CD4-positive, alpha-beta memory T cell (primary cell): ENCODE results near the gene CLRN3. TPM values are rescaled to one million over a fixed set of nuclear protein-coding genes. Genes with fewer than 3 reads are reported as not detected.
A peak's percentile ranks its signal among the peaks of the same experiment; 100 is the strongest.

Experiments used
- CTCF ChIA-PET: fragments of 350-600 bp; sonication (Branson Sonifier 250); formaldehyde crosslinking; loops from one replicate; lab custom pipeline; 2021; ENCODE audit warnings: inconsistent platforms; ENCODE audit not compliant: partially characterized antibody; lab: Charles Lee
- POLR2A ChIA-PET: fragments of 350-600 bp; sonication (Branson Sonifier 250); formaldehyde crosslinking; loops from one replicate; lab custom pipeline; 2021; ENCODE audit not compliant: partially characterized antibody; lab: Charles Lee
- DNase-seq, 5 donors: peaks; one replicate each; pipeline versions ENCODE4 v3.0.0 to v3.0.0-alpha.2; 2020 to 2022; ENCODE audit warnings: mixed read lengths in 1 of 5
- H3K27ac ChIP-seq: one replicate; pipeline ENCODE4 v1.7.0; 2013; ENCODE audit warnings: low read depth, low read length
- H3K27me3 ChIP-seq: 2 replicates; pipeline ENCODE4 v1.7.0; 2013; ENCODE audit warnings: mild to moderate bottlenecking, low read length, moderate library complexity; ENCODE audit not compliant: insufficient read depth
- H3K36me3 ChIP-seq: 2 replicates; pipeline ENCODE4 v1.7.0; 2013; ENCODE audit warnings: mild to moderate bottlenecking, low read length, moderate library complexity; ENCODE audit not compliant: insufficient read depth
- H3K4me1 ChIP-seq: 2 replicates; pipeline ENCODE4 v1.7.0; 2013; ENCODE audit warnings: mild to moderate bottlenecking, low read length, moderate library complexity; ENCODE audit not compliant: insufficient read depth
- H3K4me3 ChIP-seq, 2 donors: one replicate each; pipeline ENCODE4 v1.7.0; 2013; ENCODE audit warnings: low read length in 2 of 2, mild to moderate bottlenecking in 1 of 2
- H3K9me3 ChIP-seq, 2 donors: one replicate each; pipeline ENCODE4 v1.7.0; 2013; ENCODE audit warnings: low read length in 2 of 2, control low read depth in 1 of 2; ENCODE audit not compliant: control insufficient read depth in 1 of 2
- H3K27ac Mint-ChIP-seq, 7 donors: one replicate each; pipeline ENCODE4 v1.8.0; 2020 to 2021; ENCODE audit warnings: mixed read lengths in 7 of 7, mild to moderate bottlenecking in 6 of 7, inconsistent platforms in 3 of 7, moderate library complexity in 3 of 7
- H3K27me3 Mint-ChIP-seq, 2 donors: one replicate each; pipeline ENCODE4 v1.8.0; 2020 to 2021; ENCODE audit warnings: mixed read lengths in 2 of 2
- H3K36me3 Mint-ChIP-seq, 2 donors: one replicate each; pipeline ENCODE4 v1.8.0; 2020 to 2021; ENCODE audit warnings: mixed read lengths in 2 of 2, inconsistent platforms in 1 of 2, mild to moderate bottlenecking in 1 of 2
- H3K4me1 Mint-ChIP-seq, 4 donors: one replicate each; pipeline ENCODE4 v1.8.0; 2020 to 2021; ENCODE audit warnings: mixed read lengths in 4 of 4, mild to moderate bottlenecking in 1 of 4
- H3K4me3 Mint-ChIP-seq, 8 donors: one replicate each; pipeline ENCODE4 v1.8.0; 2020 to 2021; ENCODE audit warnings: mixed read lengths in 8 of 8, mild to moderate bottlenecking in 7 of 8, moderate library complexity in 6 of 8, inconsistent platforms in 3 of 8
- H3K9me3 Mint-ChIP-seq, 8 donors: one replicate each; pipeline ENCODE4 v1.8.0; 2020 to 2021; ENCODE audit warnings: mixed read lengths in 8 of 8, mild to moderate bottlenecking in 5 of 8, inconsistent platforms in 3 of 8, moderate library complexity in 1 of 8
- intact Hi-C: fragments of 100-400 bp; cut with micrococcal nuclease; formaldehyde crosslinking; loops from one replicate; pipeline ENCODE4 v1.15.1; 2023
- polyA plus RNA-seq, 2 donors: library from polyadenylated mRNA; unstranded; fragments of 300-500 nt; fragmentation: Illumina TruSeq; gene quantifications; one replicate each; pipeline ENCODE4 v1.2.3, GENCODE V29; 2021
- total RNA-seq, 2 experiments: library from RNA; stranded (reverse); gene quantifications; one replicate each; pipeline ENCODE4 v1.2.3, GENCODE V29; 2021

Gene CLRN3
- total and polyA plus RNA-seq, 4 experiments from 2014 or later, result not detected

GRCh38 chr10:127852456-127852855 lies 40.3 kb downstream of the CLRN3 start:
- Mint-ChIP-seq H3K27me3 (peaks cover 4 to 6% of the 10 kb centered on the region in 2 donors), H3K27ac (no peak overlapping the region), H3K4me1 (peaks cover 2 to 7% (median 3%) of the 10 kb centered on the region in 4 donors), H3K36me3 (no peaks in the 10 kb centered on the region), H3K9me3 (peaks cover 0 to 2% (median 0%) of the 10 kb centered on the region in 8 donors), H3K4me3 (no peak overlapping the region)
- no peak for DNase-seq
- H3K9me3 ChIP-seq, result no peaks in the 10 kb centered on the region
- H3K4me3 ChIP-seq, result no peak overlapping the region
- POLR2A ChIA-PET, result no interaction called here
- no peak overlapping the region for H3K27ac ChIP-seq
- CTCF ChIA-PET, result no interaction called here
- intact Hi-C loops, result no loop called here
- H3K27me3 ChIP-seq, result peaks cover 4% of the 10 kb centered on the region
- H3K4me1 ChIP-seq, result peaks cover 5% of the 10 kb centered on the region
- no peaks in the 10 kb centered on the region for H3K36me3 ChIP-seq

GRCh38 chr10:127851661-127852194 lies 41.0 kb downstream of the CLRN3 start:
- H3K36me3 ChIP-seq, result no peaks in the 10 kb centered on the region
- no peak overlapping the region for H3K4me3 ChIP-seq
- Mint-ChIP-seq H3K27me3 (peaks cover 4 to 6% of the 10 kb centered on the region in 2 donors), H3K36me3 (no peaks in the 10 kb centered on the region), H3K27ac (no peak overlapping the region), H3K9me3 (peaks cover 0 to 2% (median 0%) of the 10 kb centered on the region in 8 donors), H3K4me1 (peaks cover 2 to 11% (median 7%) of the 10 kb centered on the region in 4 donors), H3K4me3 (no peak overlapping the region)
- CTCF ChIA-PET, result no interaction called here
- intact Hi-C loops, result no loop called here
- no peak for DNase-seq
- H3K9me3 ChIP-seq, result no peaks in the 10 kb centered on the region
- POLR2A ChIA-PET, result no interaction called here
- H3K4me1 ChIP-seq, result peaks cover 9% of the 10 kb centered on the region
- H3K27me3 ChIP-seq, result peaks cover 4% of the 10 kb centered on the region
- H3K27ac ChIP-seq, result no peak overlapping the region

- ChIA-PET POLR2A (no interaction called here), CTCF (interaction anchor here (1.2 to 1.8 kb wide), 2 partner anchors 19 to 160 kb away, joined by 3 to 5 read pairs; no protein-coding TSS in a partner anchor)
- no peak for DNase-seq
- Mint-ChIP-seq H3K4me1 (peaks cover 2 to 12% (median 8%) of the 10 kb centered on the region in 4 donors), H3K4me3 (no peak overlapping the region), H3K36me3 (no peaks in the 10 kb centered on the region), H3K9me3 (peaks cover 0 to 2% (median 0%) of the 10 kb centered on the region in 8 donors), H3K27ac (no peak overlapping the region), H3K27me3 (peaks cover 4 to 6% of the 10 kb centered on the region in 2 donors)
- no peaks in the 10 kb centered on the region for H3K36me3 ChIP-seq
- peaks cover 9% of the 10 kb centered on the region for H3K4me1 ChIP-seq
- intact Hi-C loops, result no loop called here
- H3K27me3 ChIP-seq, result peaks cover 4% of the 10 kb centered on the region
- no peaks in the 10 kb centered on the region for H3K9me3 ChIP-seq
- H3K4me3 ChIP-seq, result no peak overlapping the region
- H3K27ac ChIP-seq, result no peak overlapping the region
Measured at GRCh38 chr10:127850944-127851343, 41.8 kb downstream of the CLRN3 start.

GRCh38 chr10:127849921-127850320 lies 42.8 kb downstream of the CLRN3 start:
- ChIA-PET POLR2A (no interaction called here), CTCF (interaction anchor here (1.2 to 1.8 kb wide), 2 partner anchors 18 to 161 kb away, joined by 3 to 5 read pairs; no protein-coding TSS in a partner anchor)
- Mint-ChIP-seq H3K4me3 (no peak overlapping the region), H3K27ac (no peak overlapping the region), H3K27me3 (peaks cover 4 to 6% of the 10 kb centered on the region in 2 donors), H3K9me3 (peaks cover 0 to 2% (median 0%) of the 10 kb centered on the region in 8 donors), H3K4me1 (peaks cover 2 to 12% (median 8%) of the 10 kb centered on the region in 4 donors), H3K36me3 (no peaks in the 10 kb centered on the region)
- H3K27ac ChIP-seq, result no peak overlapping the region
- intact Hi-C loops, result no loop called here
- H3K4me1 ChIP-seq, result peaks cover 9% of the 10 kb centered on the region
- peaks cover 4% of the 10 kb centered on the region for H3K27me3 ChIP-seq
- H3K4me3 ChIP-seq, result no peak overlapping the region
- DNase-seq, result no peak
- H3K36me3 ChIP-seq, result no peaks in the 10 kb centered on the region
- H3K9me3 ChIP-seq, result no peaks in the 10 kb centered on the region

GRCh38 chr10:127849224-127849623 lies 43.5 kb downstream of the CLRN3 start:
- intact Hi-C loops, result no loop called here
- H3K27me3 ChIP-seq, result peaks cover 4% of the 10 kb centered on the region
- H3K4me1 Mint-ChIP-seq, result peaks cover 2 to 12% (median 8%) of the 10 kb centered on the region in 4 donors

GRCh38 chr10:127848226-127848625 lies 44.5 kb downstream of the CLRN3 start:
- Mint-ChIP-seq H3K4me3 (no peak overlapping the region), H3K9me3 (peaks cover 0 to 2% (median 0%) of the 10 kb centered on the region in 8 donors), H3K36me3 (no peaks in the 10 kb centered on the region), H3K27me3 (peaks cover 2 to 4% of the 10 kb centered on the region in 2 donors), H3K27ac (no peak overlapping the region), H3K4me1 (peaks cover 0 to 12% (median 5%) of the 10 kb centered on the region in 4 donors)
- Histone ChIP-seq H3K9me3 (no peaks in the 10 kb centered on the region), H3K27me3 (no peaks in the 10 kb centered on the region), H3K4me3 (no peak overlapping the region), H3K27ac (no peak overlapping the region), H3K36me3 (no peaks in the 10 kb centered on the region), H3K4me1 (peaks cover 5% of the 10 kb centered on the region)
- intact Hi-C loops, result no loop called here
- CTCF ChIA-PET, result no interaction called here
- DNase-seq, result no peak
- POLR2A ChIA-PET, result no interaction called here

More at GRCh38 chr10:127849224-127849623, 43.5 kb downstream of the CLRN3 start:
- no peaks in the 10 kb centered on the region for H3K36me3 Mint-ChIP-seq
- POLR2A ChIA-PET, result no interaction called here
- peaks cover 9% of the 10 kb centered on the region for H3K4me1 ChIP-seq
- no peak overlapping the region for H3K4me3 Mint-ChIP-seq
- H3K27ac Mint-ChIP-seq, result no peak overlapping the region
- H3K36me3 ChIP-seq, result no peaks in the 10 kb centered on the region
- CTCF ChIA-PET, result interaction anchor here (1.8 kb wide), 1 partner anchor 162 kb away, joined by 5 read pairs; no protein-coding TSS in a partner anchor
- peaks cover 0 to 2% (median 0%) of the 10 kb centered on the region in 8 donors for H3K9me3 Mint-ChIP-seq
- peaks cover 4 to 6% of the 10 kb centered on the region in 2 donors for H3K27me3 Mint-ChIP-seq
- no peak overlapping the region for H3K27ac ChIP-seq
- no peak for DNase-seq
- H3K4me3 ChIP-seq, result no peak overlapping the region
- H3K9me3 ChIP-seq, result no peaks in the 10 kb centered on the region

- H3K4me3 Mint-ChIP-seq, result no peak overlapping the region
- peaks cover 5% of the 10 kb centered on the region for H3K4me1 ChIP-seq
- no peaks in the 10 kb centered on the region for H3K9me3 ChIP-seq
- H3K9me3 Mint-ChIP-seq, result peaks cover 0 to 2% (median 0%) of the 10 kb centered on the region in 8 donors
- H3K36me3 ChIP-seq, result no peaks in the 10 kb centered on the region
- peaks cover 0 to 12% (median 5%) of the 10 kb centered on the region in 4 donors for H3K4me1 Mint-ChIP-seq
- H3K36me3 Mint-ChIP-seq, result no peaks in the 10 kb centered on the region
- intact Hi-C loops, result no loop called here
- no peak overlapping the region for H3K4me3 ChIP-seq
- H3K27me3 Mint-ChIP-seq, result peaks cover 3 to 9% of the 10 kb centered on the region in 2 donors
- no peaks in the 10 kb centered on the region for H3K27me3 ChIP-seq
- H3K27ac Mint-ChIP-seq, result peak overlapping the region in 2 of 7 donors; percentile 5 to 13
- CTCF ChIA-PET, result no interaction called here
- DNase-seq, result no peak
- no peak overlapping the region for H3K27ac ChIP-seq
- POLR2A ChIA-PET, result no interaction called here
Measured at GRCh38 chr10:127845756-127846155, 47.0 kb downstream of the CLRN3 start.
